Tibial artery (tissue), 4 donors: ENCODE measurements around the gene FOXE3.
A peak's percentile ranks its signal among the peaks of the same experiment; 100 is the strongest.

Source experiments
- DNase-seq, 2 donors: peaks; one replicate each; pipeline ENCODE4 v3.0.0-alpha.2; 2019
- H3K27ac ChIP-seq, 2 donors: fragments of 200-600 bp; sonication (generic) in 1 of 2; 1 replicate in 1 of 2; 2 replicates in 1 of 2; pipeline ENCODE4 v1.5.1; 2018 to 2019; ENCODE audit warnings: mild to moderate bottlenecking in 1 of 2
- H3K27me3 ChIP-seq, 2 donors: fragments of 200-600 bp; sonication (generic) in 1 of 2; one replicate each; pipeline versions ENCODE4 v1.5.1 to v1.6.0; 2016 to 2019
- H3K36me3 ChIP-seq, 3 donors: fragments of 200-600 bp; sonication (generic) in 2 of 3; one replicate each; pipeline ENCODE4 v1.5.1; 2016 to 2019; ENCODE audit warnings: mild to moderate bottlenecking in 2 of 3
- H3K4me1 ChIP-seq, 4 donors: fragments of 200-600 bp; sonication (generic) in 2 of 4; 1 replicate in 3 of 4; 2 replicates in 1 of 4; pipeline ENCODE4 v1.5.1; 2016 to 2019
- H3K4me3 ChIP-seq, 2 donors: fragments of 200-600 bp; sonication (generic) in 1 of 2; 1 replicate in 1 of 2; 2 replicates in 1 of 2; pipeline ENCODE4 v1.5.1; 2018 to 2019; ENCODE audit warnings: mild to moderate bottlenecking in 2 of 2
- H3K9me3 ChIP-seq, 3 donors: fragments of 200-600 bp; sonication (generic) in 1 of 3; one replicate each; pipeline ENCODE4 v1.5.1; 2016 to 2019
- CTCF ChIP-seq, 2 experiments: fragments of 200-600 bp in 1 of 2; fragments of 450-650 bp in 1 of 2; IDR thresholded peaks; one replicate each; pipeline ENCODE4 v1.5.1; 2017 to 2019; ENCODE audit warnings: antibody characterized with exemption in 2 of 2, mild to moderate bottlenecking in 1 of 2, moderate library complexity in 1 of 2
- intact Hi-C: fragments of 100-400 bp; cut with DNase I; formaldehyde crosslinking; loops from one replicate; pipeline ENCODE4 v1.15.0; 2023; ENCODE audit warnings: low total_unique reads

FOXE3 gene

DNA sequence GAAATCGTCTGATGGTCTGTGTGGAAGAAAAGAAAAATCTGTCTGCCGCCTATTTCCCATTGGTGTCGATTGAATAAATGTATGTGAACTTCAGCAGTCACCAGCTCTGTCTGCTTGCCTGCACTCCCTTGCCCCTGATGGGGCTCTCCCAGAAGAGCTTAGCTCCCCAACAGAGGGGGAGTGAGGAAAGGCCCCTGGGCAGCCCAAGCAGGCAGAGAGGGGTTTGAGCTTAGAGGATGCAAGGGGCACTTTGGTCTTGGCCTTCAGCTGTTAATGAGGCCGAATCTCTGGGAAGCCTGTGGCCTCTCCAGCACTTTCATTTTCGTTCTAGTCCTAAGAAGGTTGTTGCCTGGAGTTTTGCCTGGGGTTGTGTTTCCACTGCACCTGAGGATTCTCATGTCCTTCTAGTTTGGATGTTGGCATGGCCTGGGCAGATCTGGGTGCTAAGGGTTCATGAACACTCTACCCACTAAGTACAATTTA, 24.6 kb downstream of the FOXE3 start:
- no peak overlapping the region for H3K4me3 ChIP-seq
- H3K9me3 ChIP-seq: no peaks in the 10 kb centered on the region
- intact Hi-C loops: loop anchor here (10.0 kb wide), 1 partner anchor 144 kb away; no protein-coding TSS in a partner anchor
- DNase-seq: no peak
- H3K36me3 ChIP-seq: no peaks in the 10 kb centered on the region
- H3K4me1 ChIP-seq: peaks cover 0 to 49% (median 24%) of the 10 kb centered on the region in 4 donors
- no peak overlapping the region for H3K27ac ChIP-seq
- peaks cover 0 to 52% of the 10 kb centered on the region in 2 donors for H3K27me3 ChIP-seq
- TF ChIP-seq CTCF (IDR thresholded peaks at IDR 0.05): no peak

DNA sequence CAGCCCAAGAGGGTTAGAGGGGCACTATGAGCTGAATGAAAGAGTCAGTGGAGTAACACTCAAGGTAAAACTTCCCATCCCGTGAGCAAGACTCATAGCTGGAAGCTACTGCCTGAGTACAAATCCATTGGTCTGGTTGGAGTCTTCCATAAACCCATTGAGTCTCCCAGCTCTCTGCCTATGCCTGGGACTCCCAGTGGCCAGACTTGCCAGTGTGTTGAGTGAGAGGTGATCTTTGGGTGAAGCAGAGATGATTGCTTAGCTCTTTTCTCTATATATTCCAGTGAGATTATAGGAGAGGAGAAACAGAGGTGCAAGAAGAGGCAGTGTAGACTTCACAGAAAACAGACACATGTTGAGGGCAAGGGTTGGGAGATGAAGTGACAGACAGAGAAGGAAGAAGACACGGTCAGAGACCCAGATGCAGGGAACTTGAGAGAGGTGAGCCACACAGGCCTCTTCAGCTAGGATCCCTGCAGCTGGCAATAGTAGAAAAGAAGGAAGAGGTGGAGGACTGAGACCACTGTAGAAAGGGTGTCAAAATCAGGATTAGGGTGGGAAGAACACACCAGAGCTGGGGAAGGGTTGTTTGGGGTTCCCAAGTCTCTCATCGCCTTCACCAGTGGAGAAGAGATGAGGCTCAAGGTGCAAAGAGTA, 25.5 kb downstream of the FOXE3 start:
- Histone ChIP-seq H3K9me3 (no peaks in the 10 kb centered on the region), H3K4me3 (no peak overlapping the region), H3K4me1 (peaks cover 0 to 41% (median 22%) of the 10 kb centered on the region in 4 donors), H3K36me3 (no peaks in the 10 kb centered on the region), H3K27ac (no peak overlapping the region), H3K27me3 (peaks cover 0 to 61% of the 10 kb centered on the region in 2 donors)
- intact Hi-C loops: loop anchor here (10.0 kb wide), 1 partner anchor 143 kb away; no protein-coding TSS in a partner anchor
- no peak for TF ChIP-seq CTCF (IDR thresholded peaks at IDR 0.05)
- no peak for DNase-seq

DNA sequence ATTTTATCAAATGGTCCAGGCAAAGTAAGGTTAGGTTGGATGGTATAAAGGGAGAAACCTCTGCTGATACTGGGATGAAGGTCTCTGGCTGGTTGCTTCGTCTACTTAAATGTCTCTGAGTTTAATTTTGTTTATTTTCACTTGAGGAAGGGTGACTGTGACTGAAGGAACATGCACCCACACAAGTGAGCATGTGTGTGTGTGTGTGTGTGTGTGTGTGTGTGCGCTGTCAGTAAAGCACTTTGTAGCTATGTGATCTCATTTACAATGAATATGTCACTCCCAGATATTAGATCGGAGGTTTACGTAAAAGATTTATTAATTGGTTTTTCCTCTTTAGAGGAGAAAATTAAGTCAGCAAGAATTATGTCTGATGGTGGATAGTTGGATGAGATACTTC, 26.1 kb downstream of the FOXE3 start:
- Histone ChIP-seq H3K27me3 (peaks cover 0 to 67% of the 10 kb centered on the region in 2 donors), H3K4me3 (no peak overlapping the region), H3K4me1 (peaks cover 0 to 41% (median 22%) of the 10 kb centered on the region in 4 donors), H3K36me3 (no peaks in the 10 kb centered on the region), H3K9me3 (no peaks in the 10 kb centered on the region), H3K27ac (no peak overlapping the region)
- intact Hi-C loops: loop anchor here (10.0 kb wide), 1 partner anchor 143 kb away; no protein-coding TSS in a partner anchor
- no peak for DNase-seq
- TF ChIP-seq CTCF (IDR thresholded peaks at IDR 0.05): no peak

DNA sequence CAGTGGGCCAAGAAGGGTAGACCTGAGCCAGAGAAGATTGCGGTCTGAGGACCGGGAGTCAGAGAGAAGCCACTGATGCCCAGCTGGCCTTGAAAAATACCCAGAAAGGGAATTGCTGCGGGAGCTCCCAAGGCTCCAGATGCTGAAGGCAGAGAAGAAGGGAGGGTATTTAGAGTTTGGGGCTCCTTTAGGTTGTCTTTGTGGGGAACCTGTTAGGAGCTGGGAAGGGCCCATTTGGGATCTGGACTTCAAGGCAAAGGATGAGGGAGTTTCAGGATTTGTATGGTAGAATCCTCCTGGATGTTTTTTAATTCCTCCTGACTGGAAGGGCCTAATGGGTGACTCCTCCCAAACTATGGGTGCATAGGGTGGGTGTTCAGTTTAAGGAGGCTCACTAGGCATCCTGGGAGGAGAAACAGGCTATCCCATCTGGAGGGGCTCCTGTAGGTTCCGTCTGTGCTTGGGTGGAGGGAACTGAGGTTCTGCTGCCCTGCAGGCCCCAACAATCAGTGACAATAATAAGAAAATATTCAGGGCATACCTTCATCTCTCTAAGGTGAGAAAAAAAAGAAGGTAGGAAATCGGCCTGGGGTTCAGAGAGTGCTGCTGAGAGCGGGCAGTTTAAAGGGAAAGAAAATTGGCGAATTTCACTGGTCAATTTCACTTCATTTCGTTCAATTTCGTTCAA, 26.9 kb downstream of the FOXE3 start:
- TF ChIP-seq CTCF (IDR thresholded peaks at IDR 0.05): no peak
- Histone ChIP-seq H3K36me3 (no peaks in the 10 kb centered on the region), H3K4me1 (peaks cover 0 to 41% (median 22%) of the 10 kb centered on the region in 4 donors), H3K4me3 (no peak overlapping the region), H3K27me3 (peaks cover 0 to 72% of the 10 kb centered on the region in 2 donors), H3K27ac (no peak overlapping the region), H3K9me3 (no peaks in the 10 kb centered on the region)
- intact Hi-C loops: loop anchor here (10.0 kb wide), 1 partner anchor 142 kb away; no protein-coding TSS in a partner anchor
- no peak for DNase-seq

GRCh38 chr1:47443530-47444296, 27.6 kb downstream of the FOXE3 start:
- peaks cover 0 to 39% (median 20%) of the 10 kb centered on the region in 4 donors for H3K4me1 ChIP-seq
- H3K9me3 ChIP-seq: no peaks in the 10 kb centered on the region
- no peak overlapping the region for H3K27ac ChIP-seq
- TF ChIP-seq CTCF (IDR thresholded peaks at IDR 0.05): no peak
- H3K4me3 ChIP-seq: peak overlapping the region in 1 of 2 donors; percentile 49
- peaks cover 0 to 76% of the 10 kb centered on the region in 2 donors for H3K27me3 ChIP-seq
- no peak for DNase-seq
- intact Hi-C loops: loop anchor here (10.0 kb wide), 1 partner anchor 141 kb away; no protein-coding TSS in a partner anchor
- H3K36me3 ChIP-seq: no peaks in the 10 kb centered on the region
